Activated T-cell treated with anti-CD3 and anti-CD28 coated beads for 48 hours (primary cell): ENCODE results near the gene FOXA2.
"Not testable (repeated sequence)": the region's sequence is repeated elsewhere in the genome, so short reads cannot be mapped to it uniquely, and the experiment has no call there.

Experiments used
- DNase-seq: peaks from one replicate; pipeline ENCODE4 v3.0.0-alpha.2; 2020; ENCODE audit warnings: low read depth

The FOXA2 gene

DNA sequence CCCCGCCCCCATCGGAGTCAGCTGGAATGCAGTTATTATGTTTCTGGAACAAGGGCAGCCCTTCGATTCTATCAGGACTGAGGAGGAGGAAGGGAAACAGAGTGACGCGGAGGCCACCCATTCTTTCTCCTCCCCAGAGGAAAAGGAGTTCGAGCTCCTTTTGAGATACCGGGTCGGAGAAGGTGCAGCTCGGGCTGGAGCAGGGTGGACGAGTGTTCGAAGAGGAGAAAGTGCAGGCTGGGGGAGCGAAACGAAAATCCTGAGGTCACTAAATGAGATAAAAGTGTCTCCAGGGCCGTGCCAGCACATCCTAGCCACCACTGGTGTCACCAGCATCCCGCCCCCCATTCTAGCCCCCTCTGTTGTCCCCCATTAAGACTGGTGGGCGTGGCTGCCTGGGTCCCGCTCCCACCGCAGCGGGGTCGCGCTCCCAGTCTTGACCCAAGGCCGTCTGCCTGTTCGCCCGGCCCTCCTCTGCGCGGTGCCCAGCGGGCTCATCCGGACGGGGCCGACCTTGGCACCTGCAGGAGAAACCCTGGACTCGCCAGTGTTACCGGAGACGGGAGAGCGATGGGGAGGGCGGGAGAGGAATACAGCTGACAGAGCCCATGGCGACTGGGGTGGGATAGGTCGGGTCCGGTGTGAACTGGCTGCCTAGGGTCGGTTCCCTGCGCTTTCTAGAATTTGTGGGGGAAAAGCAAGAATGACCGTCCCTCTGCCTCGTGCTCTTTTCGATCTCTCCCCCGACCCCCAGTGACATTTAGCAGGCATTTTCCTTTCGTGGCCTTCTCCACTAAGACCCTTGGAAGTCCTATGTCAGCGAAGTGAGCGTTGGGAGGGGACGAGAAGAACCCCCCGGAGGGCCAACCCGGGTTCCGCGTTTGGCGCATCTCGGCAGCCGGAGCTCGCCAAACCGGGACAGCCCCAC, 16.2 kb downstream of the FOXA2 start:
- no peak for DNase-seq

GRCh38 chr20:22566876-22567658, 17.3 kb downstream of the FOXA2 start:
- no peak for DNase-seq

GRCh38 chr20:22563062-22563965, 21.1 kb downstream of the FOXA2 start:
- DNase-seq: no peak

DNA sequence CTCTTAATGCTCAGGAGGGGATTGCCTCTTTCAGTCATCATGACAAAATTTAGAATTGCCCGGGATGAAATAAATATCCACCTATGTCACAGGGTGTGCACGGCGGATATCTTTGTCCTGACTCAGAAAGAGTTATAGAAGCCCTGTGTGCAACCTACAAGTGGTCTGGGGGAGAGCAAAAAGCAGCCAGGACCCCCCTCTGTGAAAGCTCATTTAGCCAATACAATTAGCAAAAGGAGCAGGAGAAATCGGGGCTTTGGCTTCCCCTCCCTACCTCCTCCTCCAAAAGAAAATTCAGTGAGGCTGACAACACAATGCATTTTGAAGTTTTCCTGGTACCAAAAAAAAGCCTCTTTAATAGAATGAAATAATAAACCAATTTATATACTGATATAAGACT, 21.8 kb downstream of the FOXA2 start:
- DNase-seq: no peak

- DNase-seq: no peak
These were observed 22.3 kb downstream of the FOXA2 start for GRCh38 chr20:22561965-22562577.

DNA sequence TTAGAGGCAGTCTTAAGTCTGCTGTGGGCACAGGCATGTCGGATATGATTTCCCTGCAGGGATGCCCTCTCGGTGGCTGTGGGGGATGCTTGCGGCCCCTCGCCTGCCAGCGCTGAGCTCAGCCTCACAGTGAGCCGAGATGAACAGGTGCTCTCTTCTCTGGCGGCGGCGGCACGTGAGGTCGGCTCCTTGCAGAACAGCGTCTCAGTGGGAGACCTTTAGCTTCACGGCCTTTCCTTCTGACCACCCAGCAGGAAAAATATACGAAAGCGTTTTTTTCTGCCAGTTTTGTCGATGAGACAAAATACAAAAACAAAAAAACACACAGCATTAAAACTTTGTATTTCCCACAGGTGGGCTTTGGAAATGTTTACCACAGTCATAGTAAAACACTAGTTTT, 23.6 kb downstream of the FOXA2 start:
- DNase-seq: no peak

- no peak for DNase-seq
These were observed 24.6 kb downstream of the FOXA2 start for GRCh38 chr20:22559711-22560318.

- no peak for DNase-seq
These were observed 26.7 kb downstream of the FOXA2 start for GRCh38 chr20:22557403-22558276.

DNA sequence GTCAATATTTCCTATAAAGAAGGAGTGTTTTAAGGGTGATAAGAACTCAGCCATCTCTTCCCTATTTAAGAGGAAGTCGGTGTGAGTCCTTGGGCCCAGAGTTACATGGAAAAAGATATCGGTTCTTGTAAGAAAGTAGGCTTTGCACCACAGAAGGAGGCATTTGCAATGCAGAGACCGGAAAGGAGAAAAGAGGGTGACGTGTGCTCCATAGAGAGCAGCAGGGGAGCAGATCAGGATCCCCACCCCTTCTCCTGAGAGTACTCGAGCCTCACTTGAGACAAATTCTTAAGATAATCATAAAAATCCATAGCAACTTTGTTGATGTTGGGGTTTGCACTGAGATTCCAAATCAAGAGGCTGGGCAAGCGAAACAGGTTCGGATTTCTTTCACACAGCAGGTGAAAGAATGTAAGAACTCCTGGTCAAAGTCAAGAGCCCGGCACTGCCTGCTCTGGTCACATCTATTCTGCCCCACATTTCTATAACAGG, 27.8 kb downstream of the FOXA2 start:
- no peak for DNase-seq

- DNase-seq: no peak
These were observed 28.4 kb downstream of the FOXA2 start for GRCh38 chr20:22555791-22556564.

DNA sequence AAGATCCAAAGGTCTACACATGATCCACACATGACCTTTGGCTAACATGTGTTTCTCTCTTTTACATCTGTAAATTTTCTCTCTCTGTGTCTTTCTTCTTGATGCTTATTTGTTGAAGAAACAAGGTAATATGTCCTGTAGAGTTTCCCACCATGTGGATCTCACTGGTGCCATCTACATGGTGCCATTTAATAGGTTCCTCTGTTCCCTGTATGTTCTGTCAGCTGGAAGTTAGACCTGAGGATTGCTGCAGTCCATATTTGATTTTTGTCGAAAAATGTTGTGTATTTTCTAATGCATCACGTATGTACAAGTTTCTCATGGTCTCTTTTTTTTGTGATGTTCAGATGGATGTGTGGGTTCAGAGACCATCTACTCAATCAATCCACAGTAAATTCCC, 30.0 kb downstream of the FOXA2 start:
- no peak for DNase-seq

GRCh38 chr20:22550514-22550913, 33.9 kb downstream of the FOXA2 start:
- DNase-seq: not testable (repeated sequence)

GRCh38 chr20:22548040-22548439, 36.3 kb downstream of the FOXA2 start:
- no peak for DNase-seq

DNA sequence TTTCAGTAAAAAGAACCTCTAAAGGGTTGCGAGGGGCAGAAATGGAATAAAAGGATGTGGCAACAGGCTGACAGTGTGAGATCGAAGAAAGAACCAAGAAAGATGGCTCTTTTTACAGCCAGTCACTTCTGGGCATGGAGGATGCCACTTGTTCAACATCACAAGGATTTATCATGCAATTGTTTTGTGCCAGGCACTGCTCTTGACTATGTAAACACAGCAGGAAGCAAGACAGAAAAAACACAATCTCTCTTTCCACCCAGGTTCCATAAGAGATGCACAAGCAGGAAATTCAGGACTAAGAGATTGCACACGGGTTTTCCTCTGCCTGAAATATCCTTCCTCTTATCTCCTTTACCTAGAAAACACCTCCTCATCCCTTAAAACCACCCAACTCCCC, 38.0 kb downstream of the FOXA2 start:
- DNase-seq: no peak

DNA sequence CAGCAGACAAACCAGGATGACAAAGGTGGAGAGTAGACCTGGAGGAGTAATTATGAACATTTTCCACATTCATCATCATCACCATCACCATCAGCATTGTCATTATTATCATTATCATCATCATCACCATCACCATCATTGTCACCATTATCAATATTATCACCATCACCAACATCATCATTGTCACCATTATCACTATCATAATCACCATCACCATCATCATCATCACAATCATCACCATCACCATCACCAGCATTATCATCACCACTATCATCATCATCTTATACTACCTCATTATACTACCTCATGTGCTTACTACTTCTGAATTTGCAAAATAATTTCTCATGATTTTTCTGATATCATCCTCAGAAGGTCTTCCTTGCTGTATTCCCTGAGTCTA, 39.3 kb downstream of the FOXA2 start:
- DNase-seq: no peak

- DNase-seq: no peak
These were observed 39.9 kb downstream of the FOXA2 start for GRCh38 chr20:22544462-22544861.

- no peak for DNase-seq
These were observed 41.9 kb downstream of the FOXA2 start for GRCh38 chr20:22542427-22542826.

DNA sequence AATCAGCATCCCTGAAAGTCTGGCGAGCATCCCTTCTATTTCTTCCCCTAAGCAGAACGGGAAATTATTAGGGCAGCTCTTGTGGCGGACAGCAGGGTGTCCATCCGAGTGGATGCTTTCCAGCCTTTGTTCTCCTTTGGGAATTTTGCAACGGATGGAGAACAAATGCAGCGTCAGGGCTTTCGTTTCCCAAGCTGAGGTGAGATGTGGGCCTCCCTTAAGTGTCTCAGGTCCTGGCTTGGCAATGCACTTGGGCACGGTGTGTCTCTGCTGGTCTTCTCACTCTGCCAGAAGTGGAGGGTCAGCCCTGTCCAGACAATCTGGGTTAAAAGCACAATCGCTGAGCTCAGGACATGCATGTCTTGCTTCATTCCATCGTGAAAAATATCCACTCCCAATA, 43.5 kb downstream of the FOXA2 start:
- DNase-seq: no peak
